Hematopoietic multipotent progenitor cell (in vitro differentiated cells): Measurements from ENCODE around the gene SIM1. TPM values are rescaled to one million over a fixed set of nuclear protein-coding genes. Genes with fewer than 3 reads are reported as not detected.

Experiments
- DNase-seq, 3 donors: peaks; one replicate each; pipeline ENCODE4 v3.0.0-alpha.2; 2011 to 2015; ENCODE audit warnings: low read depth in 2 of 3, low spot score in 2 of 3
- total RNA-seq: library from RNA; depleted of rRNA; stranded (reverse); fragments of >200 nt; gene quantifications from one replicate; pipeline ENCODE4 v1.2.3, GENCODE V29; 2012

SIM1 gene
- total RNA-seq = under 0.01 TPM

GRCh38 chr6:100464903-100465700 is at the start of gene SIM1:
Gene SIM1, minus strand, starts transcription at chr6:100464921. Its CDS starts 1,453 bp downstream, at chr6:100463468.
- peak in 2 of 3 donors; percentile 54 to 62 for DNase-seq

DNA sequence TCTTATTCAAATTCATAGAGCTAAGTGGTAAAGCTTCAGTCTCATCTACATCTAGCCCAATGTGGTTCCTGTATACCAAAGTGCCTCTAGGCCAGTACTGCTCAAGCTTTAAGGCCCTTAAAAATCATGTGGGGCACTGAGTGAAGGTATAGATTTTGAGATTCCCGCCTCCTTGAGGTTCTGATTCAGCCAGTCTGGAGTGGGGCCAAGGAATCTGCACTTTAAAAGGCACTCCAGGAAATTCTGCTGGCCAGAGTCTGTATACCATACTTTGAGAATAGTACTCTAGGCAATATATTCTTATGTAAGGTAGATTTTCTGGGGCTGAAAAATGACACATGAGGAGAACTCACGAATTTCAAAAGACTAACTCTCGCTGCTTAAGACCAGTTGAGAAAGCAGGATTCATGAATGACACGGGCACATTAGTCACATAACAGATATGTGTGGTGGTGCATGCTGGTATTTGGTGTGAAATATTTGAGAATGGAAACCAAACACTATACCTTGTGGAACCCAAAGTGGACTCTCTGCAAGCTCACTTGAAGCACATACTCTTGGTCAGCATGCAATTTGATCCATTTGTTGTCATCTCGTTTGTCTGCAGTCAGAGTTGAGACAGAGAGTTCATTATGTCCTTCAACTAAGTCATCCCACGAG is 47.6 kb upstream of the SIM1 start:
- no peak for DNase-seq

GRCh38 chr6:100509101-100509500 is 44.4 kb upstream of the SIM1 start:
- no peak for DNase-seq

DNA sequence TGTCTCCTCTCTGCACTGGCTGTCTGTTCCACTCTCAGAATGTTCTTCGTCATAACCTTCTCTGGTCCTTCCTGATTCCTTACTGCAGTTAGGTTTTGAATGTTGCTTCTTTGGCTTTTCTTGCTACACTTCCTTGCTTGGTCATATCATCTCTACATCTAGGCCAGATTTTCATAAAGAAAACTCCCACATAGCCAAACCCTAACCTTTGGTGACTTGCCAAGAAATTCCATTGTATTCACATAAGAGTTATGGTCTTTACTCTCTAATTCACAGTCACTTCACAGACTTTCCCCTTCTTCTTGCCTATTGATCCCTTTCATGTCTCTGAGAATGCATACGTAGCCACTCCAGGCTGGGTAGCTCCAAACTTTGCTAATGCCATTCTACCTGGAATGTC is 41.9 kb upstream of the SIM1 start:
- DNase-seq = no peak

GRCh38 chr6:100504786-100505737 is 40.3 kb upstream of the SIM1 start:
- DNase-seq = no peak

DNA sequence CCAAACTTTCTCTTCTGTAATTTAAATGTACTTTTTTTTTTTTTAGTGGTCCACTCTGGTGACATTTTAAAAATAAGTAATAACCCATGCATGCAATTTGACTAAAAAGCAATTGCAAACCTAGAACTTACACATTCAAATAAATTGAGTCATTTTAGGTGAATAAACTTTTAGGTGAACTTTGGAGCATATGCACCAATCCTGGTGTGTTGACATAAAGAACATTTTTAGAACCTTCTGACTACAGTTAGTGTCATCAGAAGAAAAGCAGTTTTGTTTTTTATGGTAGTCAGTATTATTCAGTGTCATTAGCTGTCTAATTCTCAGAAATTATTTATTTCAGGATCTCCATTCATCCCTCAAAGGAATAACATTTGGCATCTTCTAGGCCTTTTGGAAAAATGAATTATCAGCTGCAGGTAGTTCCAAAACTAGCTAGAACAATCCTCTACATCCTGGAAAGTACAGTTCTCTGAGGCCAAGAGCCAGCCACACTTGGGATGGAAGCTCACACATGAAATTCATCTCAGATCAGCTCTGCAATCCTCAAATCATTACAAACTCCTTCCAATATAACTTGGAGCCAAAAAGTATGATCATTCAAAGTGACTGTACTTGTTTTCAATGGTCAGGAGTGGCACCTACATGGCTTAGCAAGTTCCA is 38.5 kb upstream of the SIM1 start:
- DNase-seq = no peak

GRCh38 chr6:100493206-100493888 is 28.6 kb upstream of the SIM1 start:
- DNase-seq = no peak

DNA sequence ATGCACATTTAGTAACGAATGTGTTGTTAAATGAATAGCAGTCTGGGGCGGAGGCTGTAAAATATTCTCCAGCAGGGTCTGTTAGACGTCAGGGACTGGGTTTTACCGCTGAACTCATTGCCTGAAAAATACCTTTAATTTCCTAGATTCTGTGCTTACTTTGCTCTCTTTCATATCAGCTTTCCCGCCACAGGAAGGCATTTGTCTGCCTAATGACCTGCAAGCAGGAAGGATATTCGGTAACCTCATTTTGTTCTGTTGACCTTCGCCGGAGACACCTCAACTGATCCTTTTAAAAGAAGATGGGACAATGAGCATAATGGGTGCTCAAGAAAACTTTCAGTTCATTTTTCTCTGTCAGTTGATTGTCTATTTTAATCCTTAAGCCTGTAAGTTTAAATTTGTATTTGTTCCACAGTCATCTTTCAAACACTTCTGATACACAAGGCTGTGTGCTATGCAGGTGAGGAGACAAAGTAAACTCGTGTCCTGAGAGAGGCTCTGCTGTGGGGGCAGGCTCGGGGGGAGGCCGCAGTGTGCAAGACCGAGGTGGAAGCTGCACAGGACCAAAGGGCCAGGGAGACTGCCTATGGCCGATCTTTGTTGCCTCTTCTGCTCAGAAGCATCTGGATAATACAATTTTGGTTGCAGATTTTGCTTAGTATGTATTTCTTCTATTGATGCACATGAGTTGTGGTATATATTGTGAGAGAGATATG is 27.4 kb upstream of the SIM1 start:
- no peak for DNase-seq

DNA sequence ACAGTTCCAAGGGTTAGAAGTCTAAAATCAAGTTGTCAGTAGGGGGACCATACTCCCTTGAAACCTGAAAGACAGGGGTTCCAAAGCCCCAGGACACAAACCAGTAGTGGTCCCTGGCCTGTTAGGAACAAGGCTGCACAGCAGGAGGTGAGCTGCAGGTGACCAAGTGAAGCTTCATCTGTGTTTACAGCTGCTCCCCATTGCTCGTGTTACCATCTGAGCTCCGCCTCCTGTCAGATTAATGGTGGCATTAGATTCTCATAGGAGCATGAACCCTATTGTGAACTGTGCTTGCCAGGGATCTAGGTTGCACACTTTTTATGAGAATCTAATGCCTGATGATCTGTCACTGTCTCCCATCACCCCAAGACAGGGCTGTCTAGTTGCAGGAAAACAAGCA is 25.3 kb upstream of the SIM1 start:
- DNase-seq = no peak

DNA sequence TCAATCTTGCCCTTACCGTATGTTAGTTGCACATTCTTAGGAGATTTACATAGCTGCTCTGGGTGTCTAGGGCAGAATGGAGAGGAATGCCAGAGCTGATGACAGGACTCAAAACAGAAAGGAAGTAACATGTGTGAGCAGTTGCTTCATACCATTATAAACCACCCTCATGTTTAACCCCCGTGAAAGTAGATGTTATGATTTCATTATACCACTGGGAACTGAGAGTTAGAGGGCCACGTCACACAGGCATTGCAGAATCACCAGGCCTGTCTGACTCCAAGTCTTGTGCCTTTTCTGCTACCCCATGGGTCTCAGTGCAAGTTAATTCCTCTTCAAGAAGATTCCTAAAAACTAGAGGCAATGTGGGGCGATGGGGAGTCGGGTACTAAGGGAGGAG is 23.5 kb upstream of the SIM1 start:
- DNase-seq = no peak

DNA sequence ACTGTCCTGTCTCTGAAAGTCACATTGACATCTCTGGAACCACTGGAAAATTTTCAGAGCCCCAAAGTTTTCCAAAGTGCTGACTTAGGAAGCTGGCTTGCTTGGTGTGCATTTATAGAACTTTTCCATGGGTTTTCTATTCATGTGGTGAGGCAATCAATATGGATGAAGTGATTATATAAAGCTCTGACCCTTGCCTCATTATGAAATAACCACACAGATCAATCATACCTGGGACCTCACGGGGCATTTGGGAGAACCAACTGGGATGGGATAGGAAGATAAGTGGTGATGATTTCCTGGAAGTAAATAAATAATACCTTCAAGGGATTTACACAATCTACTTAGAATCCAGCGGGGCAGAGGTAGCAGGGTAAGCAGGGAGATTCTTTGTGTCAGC is 22.9 kb upstream of the SIM1 start:
- DNase-seq = no peak

GRCh38 chr6:100485268-100485667 is 20.5 kb upstream of the SIM1 start:
- DNase-seq = no peak

DNA sequence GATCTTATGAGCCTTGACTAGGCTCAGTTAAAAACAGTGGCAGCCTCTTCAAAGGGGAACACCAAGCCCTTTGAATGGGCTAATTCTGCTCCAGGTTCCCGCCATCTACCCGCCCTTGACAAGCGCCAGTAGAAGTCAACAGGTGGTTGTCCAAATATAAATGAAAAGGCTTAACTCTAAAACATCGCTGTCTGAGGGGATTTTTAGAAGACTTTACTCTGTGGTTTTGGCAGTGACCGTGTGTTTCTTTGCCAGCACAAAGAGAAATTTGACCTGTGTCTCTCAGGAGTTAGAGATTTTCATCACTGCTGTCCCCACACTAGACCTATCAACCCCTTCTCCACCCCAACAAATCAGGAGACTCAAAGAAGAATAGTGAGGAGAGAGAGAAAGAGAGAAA is 19.8 kb upstream of the SIM1 start:
- no peak for DNase-seq

DNA sequence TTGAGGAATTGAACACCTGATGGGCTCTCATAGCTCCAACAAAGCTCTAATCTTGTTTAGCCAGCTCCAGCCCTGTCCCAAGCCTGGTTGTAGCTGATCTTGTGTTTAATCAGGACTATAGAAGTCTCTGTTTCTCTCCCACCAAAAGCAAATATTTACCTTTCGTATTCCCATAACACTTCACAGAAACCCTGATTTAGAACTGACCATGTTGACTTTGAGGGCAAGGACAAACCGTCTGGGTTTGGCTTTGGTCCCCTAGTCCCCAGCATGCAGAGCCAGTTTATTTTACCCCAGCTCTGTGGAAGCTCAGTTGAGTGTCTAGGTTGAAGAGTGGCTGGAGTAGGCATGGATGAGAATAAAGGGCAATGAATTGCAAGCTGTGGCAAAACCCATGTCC is 18.0 kb upstream of the SIM1 start:
- no peak for DNase-seq

- peak in 2 of 3 donors; percentile 28 to 52 for DNase-seq
Observed at GRCh38 chr6:100479179-100480035, 14.7 kb upstream of the SIM1 start.

DNA sequence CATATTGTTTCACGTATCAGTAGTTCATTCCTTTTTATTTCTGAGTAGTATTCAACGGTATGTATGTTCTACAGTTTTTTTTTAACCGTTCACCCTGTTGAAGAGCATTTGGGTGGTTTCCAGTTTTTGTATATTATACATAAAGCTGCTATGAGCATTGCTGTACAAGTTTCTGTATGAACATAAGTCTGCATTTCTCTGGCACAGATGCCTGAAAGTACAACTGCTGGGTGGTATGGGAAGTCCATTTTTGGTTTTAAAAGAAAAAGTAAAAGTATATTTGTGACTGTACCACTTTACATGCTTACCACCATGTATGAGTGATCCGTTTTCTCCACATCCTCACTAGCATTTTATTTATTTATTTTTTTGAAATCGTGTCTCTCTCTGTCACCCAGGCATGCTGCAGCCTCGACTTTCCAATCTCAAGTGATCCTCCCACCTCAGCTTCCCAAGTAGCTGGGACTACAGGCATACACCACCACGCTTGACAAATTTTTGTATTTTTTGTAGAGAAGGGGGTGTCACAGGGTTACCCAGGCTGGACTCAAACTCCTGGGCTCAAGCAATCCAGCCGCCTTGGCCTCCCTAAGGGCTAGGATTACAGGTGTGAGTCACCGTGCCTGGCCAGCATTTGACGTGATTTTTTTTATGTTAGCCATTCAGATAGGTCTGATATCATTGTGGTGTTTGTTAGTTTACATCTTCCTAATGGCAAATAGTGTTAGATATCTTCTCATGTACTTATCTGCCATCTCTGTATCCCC is 11.0 kb upstream of the SIM1 start:
- no peak for DNase-seq

DNA sequence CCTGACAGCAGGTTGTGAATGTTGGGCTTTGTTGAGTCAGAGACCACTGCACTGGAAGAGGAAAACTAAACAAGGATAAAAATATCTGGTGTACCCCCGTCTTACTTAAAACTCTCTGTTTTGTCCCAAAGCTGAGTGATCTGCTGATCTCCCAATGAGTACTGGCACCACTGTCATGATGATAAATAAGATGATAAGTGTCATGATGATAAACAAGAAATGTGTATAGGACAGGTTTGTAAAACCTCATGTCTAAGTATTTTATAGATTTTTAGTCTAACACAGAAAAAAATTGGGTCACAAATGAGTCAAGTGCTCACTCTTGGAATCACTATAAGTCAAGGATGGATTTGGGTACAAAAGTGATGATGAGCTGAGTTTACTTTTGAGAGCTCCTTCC is 8.5 kb upstream of the SIM1 start:
- no peak for DNase-seq

DNA sequence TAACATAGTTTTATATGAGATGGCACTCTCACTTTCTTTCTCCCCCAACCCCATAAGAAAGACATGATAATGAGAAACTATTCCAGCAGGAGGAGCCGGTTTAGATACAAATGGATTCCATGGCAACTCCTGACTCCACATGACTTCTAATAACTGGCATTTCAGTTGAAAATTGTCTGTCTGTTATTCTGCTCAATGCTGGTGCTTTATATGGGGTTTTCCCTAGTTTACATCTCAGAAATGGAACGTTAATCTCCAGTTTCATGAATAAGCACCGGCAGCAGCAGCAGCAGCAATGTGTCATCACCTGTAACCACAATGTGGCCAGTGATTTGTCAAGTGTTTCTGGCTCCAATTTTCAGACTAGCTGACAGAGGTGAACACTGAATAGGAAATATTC is 8.0 kb upstream of the SIM1 start:
- no peak for DNase-seq
